Effector memory CD4-positive, alpha-beta T cell (primary cell): ENCODE measurements around the gene MOK.
"Not testable (repeated sequence)": the region's sequence is repeated elsewhere in the genome, so short reads cannot be mapped to it uniquely, and the experiment has no call there.

Experiments used
- DNase-seq, 3 donors: peaks; one replicate each; pipeline ENCODE4 v3.0.0-alpha.2; 2020
- H3K27ac ChIP-seq: 2 replicates; pipeline ENCODE4 v1.7.0; 2013; ENCODE audit warnings: mild to moderate bottlenecking, low read length, moderate library complexity; ENCODE audit not compliant: insufficient read depth, poor library complexity, severe bottlenecking
- H3K27me3 ChIP-seq: replicated peaks from 2 replicates; pipeline ENCODE4 v1.7.0; 2013; ENCODE audit warnings: mild to moderate bottlenecking, low read length; ENCODE audit not compliant: insufficient read depth, control insufficient read depth, poor library complexity, severe bottlenecking
- H3K36me3 ChIP-seq: 2 replicates; pipeline ENCODE4 v1.7.0; 2013; ENCODE audit warnings: mild to moderate bottlenecking, low read length, moderate library complexity; ENCODE audit not compliant: control insufficient read depth, insufficient read depth
- H3K4me1 ChIP-seq: 2 replicates; pipeline ENCODE4 v1.7.0; 2013; ENCODE audit warnings: low read length, mild to moderate bottlenecking; ENCODE audit not compliant: control insufficient read depth, insufficient read depth, poor library complexity, severe bottlenecking
- H3K4me3 ChIP-seq: 2 replicates; pipeline ENCODE4 v1.7.0; 2013; ENCODE audit warnings: low read length, low read depth, mild to moderate bottlenecking; ENCODE audit not compliant: insufficient read depth, poor library complexity, severe bottlenecking
- H3K9me3 ChIP-seq: 2 replicates; pipeline ENCODE4 v1.7.0; 2013; ENCODE audit warnings: mild to moderate bottlenecking, low read length, moderate library complexity; ENCODE audit not compliant: control insufficient read depth

The MOK gene

DNA sequence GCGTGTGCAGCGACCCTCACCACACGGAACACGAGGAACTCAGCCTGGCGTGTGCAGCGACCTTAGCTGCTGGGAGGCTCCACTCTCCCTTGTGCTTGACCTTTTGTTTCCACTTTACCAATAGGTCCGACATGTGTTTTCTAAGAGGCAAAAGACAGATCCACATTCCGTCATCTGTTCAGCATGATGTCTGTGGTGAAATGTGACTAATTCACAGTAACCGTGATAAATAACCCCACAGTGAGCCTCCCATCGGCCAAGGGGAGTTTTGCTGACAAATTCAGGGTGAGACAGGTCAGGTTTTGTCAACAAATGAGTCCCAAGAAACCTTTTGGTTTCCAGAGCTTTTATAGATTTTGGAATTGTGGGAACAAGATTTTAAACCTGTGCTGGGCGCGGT, 55.9 kb downstream of the MOK start:
- DNase-seq = no peak
- H3K4me1 ChIP-seq = no peaks in the 10 kb centered on the region
- no peaks in the 10 kb centered on the region for H3K9me3 ChIP-seq
- H3K27ac ChIP-seq = no peak overlapping the region
- H3K27me3 ChIP-seq = no peaks in the 10 kb centered on the region
- H3K4me3 ChIP-seq = no peak overlapping the region
- H3K36me3 ChIP-seq = no peaks in the 10 kb centered on the region

GRCh38 chr14:102248121-102248520, 56.8 kb downstream of the MOK start:
- no peak for DNase-seq
- Histone ChIP-seq H3K27me3 (no peaks in the 10 kb centered on the region), H3K36me3 (no peaks in the 10 kb centered on the region), H3K4me3 (no peak overlapping the region), H3K27ac (no peak overlapping the region), H3K9me3 (no peaks in the 10 kb centered on the region), H3K4me1 (no peaks in the 10 kb centered on the region)

- Histone ChIP-seq H3K4me3 (no peak overlapping the region), H3K36me3 (no peaks in the 10 kb centered on the region), H3K27me3 (no peaks in the 10 kb centered on the region), H3K9me3 (no peaks in the 10 kb centered on the region), H3K27ac (no peak overlapping the region), H3K4me1 (no peaks in the 10 kb centered on the region)
- DNase-seq = no peak
These were observed 58.9 kb downstream of the MOK start for GRCh38 chr14:102246071-102246470.

DNA sequence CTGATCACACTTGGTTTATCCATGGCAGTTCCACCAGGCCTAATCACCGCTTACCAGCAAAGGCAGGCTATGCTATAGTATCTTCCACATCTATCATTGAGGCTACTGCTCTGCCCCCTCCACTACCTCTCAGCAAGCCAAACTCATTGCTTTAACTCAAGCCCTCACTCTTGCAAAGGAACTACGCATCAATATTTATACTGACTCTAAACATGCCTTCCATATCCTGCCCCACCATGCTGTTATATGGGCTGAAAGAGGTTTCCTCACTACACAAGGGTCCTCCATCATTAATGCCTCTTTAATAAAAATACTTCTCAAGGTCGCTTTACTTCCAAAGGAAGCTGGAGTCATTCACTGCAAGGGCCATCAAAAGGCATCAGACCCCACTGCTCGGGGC, 61.2 kb downstream of the MOK start:
- not testable (repeated sequence) for H3K36me3 ChIP-seq, H3K9me3 ChIP-seq, H3K27ac ChIP-seq, H3K27me3 ChIP-seq, H3K4me1 ChIP-seq, DNase-seq, H3K4me3 ChIP-seq

DNA sequence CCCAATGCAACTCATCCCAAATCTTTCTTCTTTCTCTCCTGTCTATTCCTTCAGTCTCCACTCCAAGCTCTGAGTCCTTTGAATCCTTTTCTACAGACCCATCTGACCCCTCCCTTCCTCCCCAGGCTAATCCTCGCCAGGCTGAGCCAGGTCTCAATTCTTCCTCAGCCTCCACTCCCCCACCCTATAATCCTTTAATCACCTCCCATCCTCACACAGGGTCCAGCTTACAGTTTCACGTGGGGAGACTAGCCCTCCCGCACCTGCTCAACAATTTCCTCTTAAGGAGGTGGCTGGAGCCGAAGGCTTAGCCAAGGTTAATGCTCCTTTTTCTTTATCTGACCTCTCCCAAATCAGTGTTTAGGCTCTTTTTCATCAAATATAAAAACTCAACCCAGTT, 63.8 kb downstream of the MOK start:
- Histone ChIP-seq H3K4me1 (no peaks in the 10 kb centered on the region), H3K27ac (no peak overlapping the region), H3K4me3 (no peak overlapping the region), H3K9me3 (no peaks in the 10 kb centered on the region), H3K27me3 (no peaks in the 10 kb centered on the region), H3K36me3 (no peaks in the 10 kb centered on the region)
- no peak for DNase-seq

- DNase-seq, H3K4me3 ChIP-seq, H3K9me3 ChIP-seq, H3K4me1 ChIP-seq, H3K36me3 ChIP-seq, H3K27ac ChIP-seq, H3K27me3 ChIP-seq: not testable (repeated sequence)
These were observed 64.5 kb downstream of the MOK start for GRCh38 chr14:102240481-102240880.

DNA sequence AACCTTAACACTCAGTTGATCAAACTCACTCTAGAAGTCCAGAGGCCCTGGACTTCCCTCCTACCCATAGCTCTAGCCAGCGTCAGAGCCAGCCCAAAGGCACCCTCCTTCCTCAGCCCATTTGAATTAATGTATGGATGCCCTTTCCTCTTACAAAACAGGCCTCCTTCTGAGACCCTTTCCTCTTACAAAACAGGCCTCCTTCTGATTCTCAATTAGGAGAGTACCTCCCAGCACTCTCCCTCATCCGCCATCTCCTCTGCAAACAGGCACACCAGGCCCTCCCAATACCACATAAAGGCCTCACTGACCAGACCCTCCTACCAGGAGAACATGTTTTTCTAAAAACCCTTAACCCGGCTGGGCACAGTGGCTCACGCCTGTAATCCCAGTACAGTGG, 65.7 kb downstream of the MOK start:
- Histone ChIP-seq H3K27me3 (no peaks in the 10 kb centered on the region), H3K27ac (no peak overlapping the region), H3K4me3 (no peak overlapping the region), H3K9me3 (no peaks in the 10 kb centered on the region), H3K4me1 (no peaks in the 10 kb centered on the region), H3K36me3 (no peaks in the 10 kb centered on the region)
- DNase-seq = no peak

GRCh38 chr14:102238766-102239165, 66.2 kb downstream of the MOK start:
- no peak overlapping the region for H3K27ac ChIP-seq
- H3K9me3 ChIP-seq = no peaks in the 10 kb centered on the region
- DNase-seq = no peak
- no peaks in the 10 kb centered on the region for H3K27me3 ChIP-seq
- H3K4me1 ChIP-seq = no peaks in the 10 kb centered on the region
- H3K36me3 ChIP-seq = no peaks in the 10 kb centered on the region
- no peak overlapping the region for H3K4me3 ChIP-seq

DNA sequence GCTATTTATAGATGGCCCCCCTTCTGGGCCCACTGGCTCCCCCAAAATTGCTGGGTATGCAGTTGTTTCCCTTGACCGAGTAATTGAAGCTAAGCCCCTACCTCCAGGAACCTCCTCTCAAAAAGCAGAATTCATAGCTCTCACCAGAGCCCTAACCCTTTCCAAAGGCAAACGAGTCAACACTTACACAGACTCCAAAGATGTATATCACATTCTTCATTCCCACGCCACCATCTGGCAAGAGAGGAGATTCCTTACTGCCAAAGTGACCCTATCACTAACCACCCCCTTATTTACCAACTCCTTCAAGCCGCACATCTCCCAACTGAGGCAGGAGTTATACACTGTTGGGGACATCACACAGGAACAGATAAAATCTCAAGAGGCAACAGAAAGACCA, 66.8 kb downstream of the MOK start:
- Histone ChIP-seq H3K27ac (no peak overlapping the region), H3K27me3 (no peaks in the 10 kb centered on the region), H3K4me3 (no peak overlapping the region), H3K4me1 (no peaks in the 10 kb centered on the region), H3K9me3 (no peaks in the 10 kb centered on the region), H3K36me3 (no peaks in the 10 kb centered on the region)
- no peak for DNase-seq

- no peaks in the 10 kb centered on the region for H3K9me3 ChIP-seq
- no peak overlapping the region for H3K4me3 ChIP-seq
- no peak for DNase-seq
- no peaks in the 10 kb centered on the region for H3K36me3 ChIP-seq
- H3K27me3 ChIP-seq = no peaks in the 10 kb centered on the region
- no peak overlapping the region for H3K27ac ChIP-seq
- no peaks in the 10 kb centered on the region for H3K4me1 ChIP-seq
These were observed 68.9 kb downstream of the MOK start for GRCh38 chr14:102236026-102236425.
